ENCODE data around the gene DUSP6. TPM values are rescaled to one million over a fixed set of nuclear protein-coding genes. Genes with fewer than 3 reads are reported as not detected.
"Not testable (repeated sequence)": the region's sequence is repeated elsewhere in the genome, so short reads cannot be mapped to it uniquely, and the experiment has no call there.

DUSP6 gene
- polyA plus RNA-seq, 4 donors, result 85.5 to 94.1 (median 88.4) TPM

DNA sequence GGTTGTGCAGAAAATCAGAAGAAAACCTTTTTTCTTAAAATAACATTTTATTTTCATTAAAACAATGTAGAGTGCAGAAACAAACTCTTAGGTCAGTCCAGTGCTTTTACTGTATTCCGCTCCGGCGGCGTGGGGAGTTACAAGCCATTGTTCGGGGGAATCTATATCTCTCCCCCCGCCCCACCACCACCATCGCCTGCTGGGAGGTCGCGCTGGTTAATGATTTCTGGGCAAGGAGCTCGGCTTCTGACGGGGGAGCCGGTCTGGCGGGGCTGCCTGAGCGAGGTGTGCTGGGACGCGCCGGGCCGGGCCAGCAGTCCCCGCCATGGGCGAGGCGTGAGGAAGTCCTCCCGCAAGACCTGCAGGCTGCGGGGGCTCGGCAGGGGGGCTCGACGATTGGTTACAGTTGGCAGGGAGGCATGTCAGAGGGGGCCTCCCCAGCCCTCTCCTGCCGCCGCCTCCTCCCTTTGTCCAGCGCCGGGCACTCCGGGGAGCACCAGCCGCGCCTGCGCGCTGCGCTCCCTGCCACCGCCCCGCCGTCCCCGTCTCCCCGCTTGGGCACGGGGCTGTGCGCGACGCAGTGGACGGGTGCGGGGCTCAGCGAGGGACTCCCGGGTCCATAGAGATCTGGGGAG is 1.0 kb upstream of the DUSP6 start:
- peak in 2 of 4 donors; percentile 78 to 82 for DNase-seq (ENCODE audit: low read depth in 4 of 4, low spot score in 3 of 4)

DNA sequence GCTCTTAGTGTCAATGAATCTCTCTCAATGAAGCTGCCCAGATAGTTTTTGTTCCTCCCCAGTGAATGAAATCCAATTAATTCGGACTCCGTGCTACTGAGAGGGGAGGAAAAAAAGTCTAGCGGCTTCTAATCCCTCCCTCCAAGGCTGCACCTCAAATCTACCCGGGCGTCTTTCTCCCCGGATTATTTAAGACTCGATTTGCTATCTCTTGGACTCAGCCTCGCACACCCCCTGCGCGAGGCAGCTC is 134 bp downstream of the DUSP6 start:
- no peak for DNase-seq (ENCODE audit: low read depth in 4 of 4, low spot score in 3 of 4)

- no peak for DNase-seq (ENCODE audit: low read depth in 4 of 4, low spot score in 3 of 4)
Observed at GRCh38 chr12:89351489-89352241, 636 bp downstream of the DUSP6 start.

DNA sequence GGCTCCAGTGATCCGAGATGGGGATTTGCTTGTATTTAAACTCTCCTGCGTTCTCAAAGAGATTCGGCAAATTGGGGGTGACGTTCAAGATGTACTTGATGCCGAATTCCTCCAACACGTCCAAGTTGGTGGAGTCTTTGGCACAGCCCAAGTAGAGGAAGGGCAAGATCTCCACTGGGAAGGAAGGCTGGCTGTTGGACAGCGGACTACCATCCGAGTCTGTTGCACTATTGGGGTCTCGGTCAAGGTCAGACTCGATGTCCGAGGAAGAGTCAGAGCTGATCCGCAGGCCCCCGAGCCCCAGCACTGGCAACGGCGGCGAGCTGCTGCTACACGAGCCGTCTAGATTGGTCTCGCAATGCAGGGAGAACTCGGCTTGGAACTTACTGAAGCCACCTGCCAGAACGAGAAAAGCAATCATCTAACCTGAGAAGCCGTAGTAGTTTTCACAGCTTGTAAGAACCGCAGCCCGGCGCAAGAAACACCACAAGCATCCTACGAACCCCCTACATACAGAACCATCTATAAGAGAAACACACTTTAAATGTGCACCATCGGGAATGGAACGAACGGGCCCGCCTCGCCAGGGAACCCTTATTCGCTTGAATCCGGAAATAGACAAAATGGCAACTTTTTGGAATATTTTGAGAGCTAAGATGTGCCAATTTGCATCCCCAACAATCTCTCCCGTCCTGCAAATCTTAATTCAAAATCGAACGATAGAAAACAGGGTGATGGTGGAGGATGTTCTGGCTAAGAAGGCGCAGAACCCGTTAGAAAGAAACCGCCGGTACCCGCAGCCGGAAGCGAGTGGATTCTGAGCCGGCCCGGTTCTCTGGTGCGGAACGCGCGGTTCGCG is 1.4 kb downstream of the DUSP6 start:
- no peak for DNase-seq (ENCODE audit: low read depth in 4 of 4, low spot score in 3 of 4)

- no peak for DNase-seq (ENCODE audit: low read depth in 4 of 4, low spot score in 3 of 4)
Observed at GRCh38 chr12:89350260-89350629, 2.1 kb downstream of the DUSP6 start.

- DNase-seq (ENCODE audit: low read depth in 4 of 4, low spot score in 3 of 4), result no peak
Observed at GRCh38 chr12:89349814-89350213, 2.5 kb downstream of the DUSP6 start.

GRCh38 chr12:89348894-89349699 is 3.2 kb downstream of the DUSP6 start:
- DNase-seq (ENCODE audit: low read depth in 4 of 4, low spot score in 3 of 4), result no peak

GRCh38 chr12:89347325-89347829 is 4.9 kb downstream of the DUSP6 start:
- DNase-seq (ENCODE audit: low read depth in 4 of 4, low spot score in 3 of 4), result no peak

DNA sequence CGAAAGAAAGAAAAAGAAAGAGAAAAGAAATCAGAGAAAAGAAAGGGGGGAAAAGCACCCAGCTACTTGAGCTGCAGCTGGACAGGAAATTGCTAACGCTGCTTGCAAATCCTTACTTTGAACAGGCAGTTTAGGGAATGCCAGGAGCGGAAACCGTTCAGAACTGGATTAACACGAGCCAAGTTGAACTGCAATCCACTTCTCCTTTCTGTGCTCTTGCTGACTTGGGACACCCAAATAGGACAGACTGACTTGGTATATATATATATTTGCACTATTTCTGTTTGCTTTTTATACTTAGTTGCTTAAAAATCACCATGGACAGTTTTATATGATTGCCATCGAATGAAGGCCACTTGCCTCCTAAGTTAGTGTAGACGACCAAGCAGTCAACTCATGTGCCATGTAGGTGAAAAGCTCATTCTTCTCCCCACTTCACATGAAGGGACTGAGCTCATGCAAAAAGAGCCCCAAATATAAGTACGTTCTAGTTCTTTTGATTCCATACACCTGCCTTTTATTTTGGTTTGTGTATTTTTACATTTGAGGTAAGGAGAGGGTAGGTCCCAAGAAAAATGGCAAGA is 5.5 kb downstream of the DUSP6 start:
- no peak for DNase-seq (ENCODE audit: low read depth in 4 of 4, low spot score in 3 of 4)

- no peak for DNase-seq (ENCODE audit: low read depth in 4 of 4, low spot score in 3 of 4)
Observed at GRCh38 chr12:89345830-89346740, 6.2 kb downstream of the DUSP6 start.

DNA sequence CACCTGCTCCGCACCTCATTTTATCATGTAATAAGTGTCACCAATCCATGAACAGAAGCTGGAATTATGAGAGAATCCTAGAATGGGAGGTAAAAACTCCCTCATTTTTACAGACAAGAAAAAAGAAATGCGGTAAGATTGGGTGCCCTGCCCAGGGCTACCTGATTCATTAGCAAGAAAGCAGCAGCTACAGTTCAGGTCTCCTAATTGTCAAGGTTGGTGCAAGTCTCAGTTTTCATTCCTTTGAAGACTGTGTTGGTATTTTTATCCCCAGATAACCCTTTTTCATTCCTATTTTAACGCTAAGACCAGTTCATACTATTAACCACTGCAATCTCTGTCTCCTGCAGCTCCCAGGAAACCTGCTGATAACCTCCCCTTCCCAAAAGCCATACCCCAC is 6.9 kb downstream of the DUSP6 start:
- DNase-seq (ENCODE audit: low read depth in 4 of 4, low spot score in 3 of 4), result no peak

GRCh38 chr12:89344862-89345202 is 7.5 kb downstream of the DUSP6 start:
- DNase-seq (ENCODE audit: low read depth in 4 of 4, low spot score in 3 of 4), result no peak

DNA sequence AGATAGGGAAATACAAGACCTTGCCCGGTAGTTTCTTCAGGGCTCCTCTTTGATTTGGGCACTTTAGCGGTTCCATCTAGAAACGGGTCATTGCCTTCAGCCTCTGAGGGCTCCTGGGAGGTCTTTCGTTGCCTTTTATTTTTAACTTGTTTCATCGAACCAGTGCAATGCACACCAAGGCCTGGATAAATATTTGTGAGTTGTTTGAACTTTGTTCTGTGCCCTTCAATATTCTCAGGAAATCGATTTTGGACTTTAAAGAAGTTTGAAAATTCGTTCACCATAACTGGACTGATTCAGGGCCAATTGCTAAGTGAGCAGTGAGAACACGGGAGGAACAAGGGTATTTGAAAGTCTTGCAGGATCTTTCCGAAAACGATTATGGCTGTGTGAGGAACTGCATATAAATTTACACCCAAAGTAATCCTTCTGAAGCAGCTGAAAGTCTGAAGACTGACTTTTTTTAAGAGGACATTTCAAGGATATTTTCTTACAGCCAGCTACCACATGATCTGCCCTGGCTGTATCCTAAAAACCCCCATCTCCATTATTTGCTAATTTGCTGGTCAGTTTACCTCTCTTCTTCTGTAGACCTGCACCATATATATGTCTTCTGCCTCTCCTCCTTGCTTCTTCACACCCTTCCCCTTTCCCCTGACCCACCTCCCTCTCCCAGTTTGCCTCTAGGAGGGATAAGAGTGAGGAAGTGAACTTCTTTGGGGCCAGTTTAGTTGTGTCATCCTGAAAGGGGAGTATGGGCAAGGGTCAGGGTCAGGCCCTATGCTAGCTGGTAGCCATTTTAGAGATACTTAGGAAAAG is 8.0 kb downstream of the DUSP6 start:
- no peak for DNase-seq (ENCODE audit: low read depth in 4 of 4, low spot score in 3 of 4)

DNA sequence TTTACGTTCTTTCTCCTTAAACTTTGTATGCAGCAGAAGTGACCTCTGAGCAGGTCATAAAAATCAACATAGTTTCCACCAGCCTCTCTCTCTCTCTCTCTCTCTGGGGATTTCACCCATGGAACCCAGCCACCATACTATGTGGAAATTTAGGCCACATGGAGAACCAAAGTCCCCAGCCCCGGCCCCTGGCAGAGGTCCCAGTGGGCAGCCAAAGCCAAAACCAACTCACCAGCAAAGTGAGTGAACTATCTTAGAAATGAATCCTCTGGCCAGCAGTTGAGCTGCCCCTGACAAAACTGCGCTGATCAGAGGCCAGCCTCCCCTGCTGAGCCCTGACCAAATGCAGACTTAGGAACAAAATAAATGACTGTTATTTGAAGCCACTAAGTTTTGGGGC is 9.2 kb downstream of the DUSP6 start:
- no peak for DNase-seq (ENCODE audit: low read depth in 4 of 4, low spot score in 3 of 4)

- no peak for DNase-seq (ENCODE audit: low read depth in 4 of 4, low spot score in 3 of 4)
Observed at GRCh38 chr12:89340861-89341260, 11.4 kb downstream of the DUSP6 start.

DNA sequence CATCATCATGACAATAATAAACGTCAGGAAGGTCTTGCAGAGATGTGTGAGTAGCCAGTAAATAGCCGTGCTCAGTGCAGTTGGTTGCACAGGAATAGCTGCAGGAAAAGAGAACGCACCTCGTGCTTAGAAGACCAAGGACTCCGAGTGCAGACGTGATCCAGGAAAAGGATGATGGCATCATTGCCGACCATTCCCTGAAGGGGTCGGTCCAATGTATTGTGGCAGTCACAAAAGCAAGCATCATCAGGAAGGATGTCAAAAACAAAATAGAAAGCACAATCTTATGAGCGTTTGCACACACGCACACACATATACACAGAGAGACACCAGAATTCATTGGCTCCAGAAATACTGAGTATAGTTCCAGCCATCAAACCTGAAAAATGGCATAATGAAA is 12.8 kb downstream of the DUSP6 start:
- DNase-seq (ENCODE audit: low read depth in 4 of 4, low spot score in 3 of 4), result no peak

DNA sequence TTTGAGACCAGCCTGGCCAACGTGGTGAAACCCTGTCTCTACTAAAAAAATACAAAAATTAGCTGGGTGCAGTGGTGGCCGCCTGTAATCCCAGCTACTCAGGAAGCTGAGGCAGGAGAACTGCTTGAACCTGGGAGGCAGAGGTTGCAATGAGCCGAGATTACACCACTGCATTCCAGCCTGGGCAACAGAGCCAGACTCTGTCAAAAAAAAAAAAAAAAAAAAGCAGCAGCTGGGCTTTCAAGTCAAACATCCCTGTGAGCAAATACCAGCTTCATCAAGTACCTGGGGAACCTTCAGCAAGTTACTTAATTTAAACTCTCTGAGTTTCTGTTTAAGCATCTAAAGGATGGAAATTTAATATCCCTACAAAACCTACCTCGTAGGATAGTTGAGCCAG is 15.2 kb downstream of the DUSP6 start:
- DNase-seq (ENCODE audit: low read depth in 4 of 4, low spot score in 3 of 4), result not testable (repeated sequence)

- DNase-seq (ENCODE audit: low read depth in 4 of 4, low spot score in 3 of 4), result no peak
Observed at GRCh38 chr12:89335452-89336244, 16.7 kb downstream of the DUSP6 start.

Measured in right renal pelvis (tissue), 4 donors.